GM21526 (cell line): ENCODE data around the gene RNF2.
A peak's percentile ranks its signal among the peaks of the same experiment; 100 is the strongest.
"Not testable (repeated sequence)": the region's sequence is repeated elsewhere in the genome, so short reads cannot be mapped to it uniquely, and the experiment has no call there.

ENCODE experiments used
- ATAC-seq: cut with Tn5 transposase; IDR thresholded peaks from one replicate; pipeline ENCODE4 v1.9.1; 2021; ENCODE audit warnings: moderate library complexity; ENCODE audit not compliant: unreplicated experiment, low FRiP score

RNF2 gene

GRCh38 chr1:185044981-185045813 is at the start of gene RNF2:
RNF2 (plus strand) TSS chr1:185045558; CDS start chr1:185087554, 41,996 bp downstream.
- ATAC-seq = peak; percentile 84

GRCh38 chr1:184999974-185000373 is 45.4 kb upstream of the RNF2 start:
- not testable (repeated sequence) for ATAC-seq

- ATAC-seq = not testable (repeated sequence)
Observed at GRCh38 chr1:185001312-185001880, 44.0 kb upstream of the RNF2 start.

GRCh38 chr1:185008838-185009237 is 36.5 kb upstream of the RNF2 start:
- no peak for ATAC-seq

- no peak for ATAC-seq
Observed at GRCh38 chr1:185010361-185010760, 35.0 kb upstream of the RNF2 start.

- ATAC-seq = no peak
Observed at GRCh38 chr1:185014941-185015340, 30.4 kb upstream of the RNF2 start.

GRCh38 chr1:185015631-185016030 is 29.7 kb upstream of the RNF2 start:
- no peak for ATAC-seq

- ATAC-seq = no peak
Observed at GRCh38 chr1:185016880-185017279, 28.5 kb upstream of the RNF2 start.

- no peak for ATAC-seq
Observed at GRCh38 chr1:185017338-185017737, 28.0 kb upstream of the RNF2 start.

- ATAC-seq = no peak
Observed at GRCh38 chr1:185017966-185018365, 27.4 kb upstream of the RNF2 start.

- ATAC-seq = no peak
Observed at GRCh38 chr1:185027252-185027882, 18.0 kb upstream of the RNF2 start.

- ATAC-seq = no peak
Observed at GRCh38 chr1:185033686-185034085, 11.7 kb upstream of the RNF2 start.

- ATAC-seq = no peak
Observed at GRCh38 chr1:185035258-185035657, 10.1 kb upstream of the RNF2 start.

GRCh38 chr1:185038813-185039376 is 6.5 kb upstream of the RNF2 start:
- no peak for ATAC-seq

GRCh38 chr1:185039726-185040407 is 5.5 kb upstream of the RNF2 start:
- ATAC-seq = no peak

GRCh38 chr1:185040408-185040735 is 5.0 kb upstream of the RNF2 start:
- no peak for ATAC-seq

- no peak for ATAC-seq
Observed at GRCh38 chr1:185041742-185042141, 3.6 kb upstream of the RNF2 start.

GRCh38 chr1:185042737-185043136 is 2.6 kb upstream of the RNF2 start:
- no peak for ATAC-seq

- ATAC-seq = no peak
Observed at GRCh38 chr1:185044387-185044786, 971 bp upstream of the RNF2 start.

GRCh38 chr1:185045814-185046492 is 595 bp downstream of the RNF2 start:
- ATAC-seq = peak; percentile 16
